Upper lobe of left lung (tissue), 6 donors: ENCODE data around the gene NAP1L4. TPM values are rescaled to one million over a fixed set of nuclear protein-coding genes. Genes with fewer than 3 reads are reported as not detected.

ENCODE experiments used
- ATAC-seq, 2 donors: fragments of 200-7000 bp; cut with Tn5 transposase; one replicate each; pipeline ENCODE4 v1.9.1; 2022; ENCODE audit warnings: mild to moderate bottlenecking in 2 of 2, moderate library complexity in 2 of 2; ENCODE audit not compliant: low FRiP score in 2 of 2
- DNase-seq, 2 donors: peaks; one replicate each; pipeline ENCODE4 v3.0.0-alpha.2; 2019 to 2020
- H3K27ac ChIP-seq, 4 donors: fragments of 200-600 bp; sonication (generic); one replicate each; pipeline ENCODE4 v1.5.1; 2016 to 2019
- H3K27me3 ChIP-seq, 4 donors: fragments of 200-600 bp; sonication (generic); one replicate each; pipeline ENCODE4 v1.5.1; 2017 to 2019
- H3K36me3 ChIP-seq, 4 donors: fragments of 200-600 bp; sonication (generic); one replicate each; pipeline ENCODE4 v1.5.1; 2016 to 2019
- H3K4me1 ChIP-seq, 4 donors: fragments of 200-600 bp; sonication (generic); one replicate each; pipeline ENCODE4 v1.5.1; 2018 to 2019
- H3K4me3 ChIP-seq, 4 donors: fragments of 200-600 bp; sonication (generic); one replicate each; pipeline ENCODE4 v1.5.1; 2017 to 2019; ENCODE audit warnings: mild to moderate bottlenecking in 2 of 4, moderate library complexity in 1 of 4
- H3K9me3 ChIP-seq, 4 donors: fragments of 200-600 bp; sonication (generic); one replicate each; pipeline ENCODE4 v1.5.1; 2018 to 2019
- EP300 ChIP-seq, 4 donors: sonication (generic); formaldehyde crosslinking; IDR thresholded peaks; one replicate each; pipeline ENCODE4 v1.5.1; 2017; ENCODE audit warnings: antibody characterized with exemption in 4 of 4, control low read depth in 2 of 4
- POLR2A ChIP-seq, 4 donors: fragments of 450-650 bp; IDR thresholded peaks; one replicate each; pipeline ENCODE4 v1.5.1; 2016 to 2017; ENCODE audit warnings: antibody characterized with exemption in 4 of 4, mild to moderate bottlenecking in 2 of 4
- POLR2AphosphoS5 ChIP-seq, 2 donors: sonication (generic); formaldehyde crosslinking; IDR thresholded peaks; one replicate each; pipeline ENCODE4 v1.5.1; 2017; ENCODE audit warnings: antibody characterized with exemption in 2 of 2
- WGBS, 2 donors: methylation state at CpG; one replicate each; pipeline ENCODE4 v1.1.5; 2017 to 2018; 5-methylcytosine and 5-hydroxymethylcytosine counted together
- total RNA-seq, 6 donors: library from RNA; depleted of rRNA in 4 of 6; stranded (reverse); fragments of >200 nt in 4 of 6; gene quantifications; one replicate each; pipeline versions ENCODE4 v1.1.0 to v1.2.1, GENCODE V29; 2016 to 2021
- TF ChIP-seq, protein P1 (sequence below), 6 experiments: fragments of 450-650 bp in 4 of 6; fragments of 200-600 bp in 2 of 6; sonication (generic) in 2 of 6; IDR thresholded peaks; one replicate each; pipeline ENCODE4 v1.5.1; 2016 to 2019; ENCODE audit warnings: antibody characterized with exemption in 6 of 6
- donor health status: DM: no; HTN: no; CAD: no; lungs with moderate emphysema.
- donor health status: DM: no; HTN: yes; CAD: no; lungs with severe emphysema.

NAP1L4 gene
- total RNA-seq, 6 donors from 2014 or later, result 81.1 to 194 (median 103) TPM

DNA sequence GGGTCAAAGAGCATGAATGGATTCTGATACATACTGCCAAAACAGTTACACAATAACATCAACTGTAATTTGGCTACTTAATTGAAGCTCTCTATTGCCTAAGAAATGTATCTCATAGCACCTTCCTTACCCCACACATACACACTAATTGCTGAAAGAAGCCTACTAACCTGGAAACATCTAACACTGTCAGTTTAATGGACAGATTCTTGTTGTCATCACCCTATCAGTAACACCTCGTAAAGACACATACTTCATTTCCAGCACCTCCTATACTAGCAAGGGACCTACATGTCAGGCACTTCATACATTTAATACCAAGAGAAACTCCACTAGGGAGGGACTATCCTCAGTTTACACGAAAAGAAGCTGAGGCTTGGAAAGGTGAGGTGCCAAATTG lies 9.9 kb downstream of the NAP1L4 start:
- no peak overlapping the region for H3K27ac ChIP-seq

DNA sequence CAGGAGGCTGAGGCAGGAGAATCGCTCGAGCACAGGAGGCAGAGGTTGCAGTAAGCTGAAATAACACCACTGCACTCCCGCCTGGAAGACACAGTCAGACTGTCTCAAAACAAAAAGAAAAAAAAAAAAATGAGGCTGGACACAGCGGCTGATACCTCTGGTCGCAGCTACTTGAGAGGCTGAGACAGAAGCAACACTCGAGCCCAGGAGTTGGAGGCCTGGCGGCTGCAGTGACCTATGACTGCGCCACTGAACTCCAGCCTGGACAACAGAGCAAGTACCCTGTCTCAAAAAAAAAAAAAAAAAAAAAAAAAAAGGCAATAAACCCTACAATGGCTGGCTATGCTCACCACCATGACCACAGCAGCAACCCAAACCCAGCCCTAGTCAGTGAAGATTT lies 11.0 kb downstream of the NAP1L4 start:
- TF ChIP-seq, protein P1, sequence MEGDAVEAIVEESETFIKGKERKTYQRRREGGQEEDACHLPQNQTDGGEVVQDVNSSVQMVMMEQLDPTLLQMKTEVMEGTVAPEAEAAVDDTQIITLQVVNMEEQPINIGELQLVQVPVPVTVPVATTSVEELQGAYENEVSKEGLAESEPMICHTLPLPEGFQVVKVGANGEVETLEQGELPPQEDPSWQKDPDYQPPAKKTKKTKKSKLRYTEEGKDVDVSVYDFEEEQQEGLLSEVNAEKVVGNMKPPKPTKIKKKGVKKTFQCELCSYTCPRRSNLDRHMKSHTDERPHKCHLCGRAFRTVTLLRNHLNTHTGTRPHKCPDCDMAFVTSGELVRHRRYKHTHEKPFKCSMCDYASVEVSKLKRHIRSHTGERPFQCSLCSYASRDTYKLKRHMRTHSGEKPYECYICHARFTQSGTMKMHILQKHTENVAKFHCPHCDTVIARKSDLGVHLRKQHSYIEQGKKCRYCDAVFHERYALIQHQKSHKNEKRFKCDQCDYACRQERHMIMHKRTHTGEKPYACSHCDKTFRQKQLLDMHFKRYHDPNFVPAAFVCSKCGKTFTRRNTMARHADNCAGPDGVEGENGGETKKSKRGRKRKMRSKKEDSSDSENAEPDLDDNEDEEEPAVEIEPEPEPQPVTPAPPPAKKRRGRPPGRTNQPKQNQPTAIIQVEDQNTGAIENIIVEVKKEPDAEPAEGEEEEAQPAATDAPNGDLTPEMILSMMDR (IDR thresholded peaks at IDR 0.05), result no peak
- TF ChIP-seq POLR2AphosphoS5 (IDR thresholded peaks at IDR 0.05), result no peak
- no peak for TF ChIP-seq EP300 (IDR thresholded peaks at IDR 0.05)
- TF ChIP-seq POLR2A (IDR thresholded peaks at IDR 0.05), result no peak
- peaks cover 0 to 40% (median 24%) of the 10 kb centered on the region in 4 donors for H3K36me3 ChIP-seq
- H3K9me3 ChIP-seq, result no peaks in the 10 kb centered on the region
- H3K27ac ChIP-seq, result no peak overlapping the region
- ATAC-seq (no peak), DNase-seq (no peak)
- WGBS, 2 donors, result 85 to 88% methylated on average over 8 of the region's 8 CpGs
- H3K4me1 ChIP-seq, result peaks cover 7 to 35% (median 8%) of the 10 kb centered on the region in 4 donors
- no peak overlapping the region for H3K4me3 ChIP-seq
- H3K27me3 ChIP-seq, result no peaks in the 10 kb centered on the region

More for the DNA sequence above, 9.9 kb downstream of the NAP1L4 start:
- ATAC-seq, result no peak
- H3K4me3 ChIP-seq, result no peak overlapping the region
- DNase-seq, result no peak
- no peaks in the 10 kb centered on the region for H3K9me3 ChIP-seq
- H3K4me1 ChIP-seq, result peaks cover 7 to 40% (median 9%) of the 10 kb centered on the region in 4 donors
- WGBS, 2 donors, result 74 to 75% methylated on average over 2 of the region's 2 CpGs
- H3K27me3 ChIP-seq, result no peaks in the 10 kb centered on the region
- no peak for TF ChIP-seq POLR2AphosphoS5 (IDR thresholded peaks at IDR 0.05)
- TF ChIP-seq EP300 (IDR thresholded peaks at IDR 0.05), result no peak
- TF ChIP-seq, protein P1 (IDR thresholded peaks at IDR 0.05), result no peak
- no peak for TF ChIP-seq POLR2A (IDR thresholded peaks at IDR 0.05)
- H3K36me3 ChIP-seq, result peaks cover 0 to 29% (median 17%) of the 10 kb centered on the region in 4 donors

DNA sequence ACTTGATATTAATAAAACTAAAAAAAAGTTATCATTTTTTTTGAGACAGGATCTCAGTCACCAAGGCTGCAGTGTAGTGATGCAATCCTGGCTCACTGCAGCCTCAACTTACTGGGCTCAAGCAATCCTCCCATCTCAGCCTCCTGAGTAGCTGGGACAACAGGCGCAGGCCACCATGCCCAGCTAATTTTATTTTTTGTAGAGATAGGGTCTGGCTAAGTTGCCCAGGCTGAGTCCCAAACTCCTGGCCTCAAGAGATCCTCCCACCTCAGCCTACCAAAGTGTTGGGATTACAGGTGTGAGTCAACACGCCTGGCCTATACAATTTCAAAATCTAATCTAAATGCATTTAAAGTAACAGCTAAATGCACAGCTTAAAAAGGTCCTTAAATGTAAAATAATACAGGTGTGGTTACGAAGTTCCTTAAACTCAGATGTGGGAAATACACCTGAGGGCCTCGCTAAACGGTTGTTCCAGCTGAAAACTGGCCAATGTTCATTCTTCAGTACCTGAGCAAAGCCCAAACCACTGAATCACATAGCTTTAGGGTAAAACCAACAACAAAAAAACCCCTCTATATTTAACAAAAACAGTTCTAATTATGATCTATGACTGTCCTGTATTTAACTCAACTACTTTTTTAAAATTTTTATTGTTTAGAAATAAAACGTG lies 11.8 kb downstream of the NAP1L4 start:
- H3K27me3 ChIP-seq, result no peaks in the 10 kb centered on the region
- no peak for DNase-seq
- H3K9me3 ChIP-seq, result no peaks in the 10 kb centered on the region
- peaks cover 7 to 28% (median 8%) of the 10 kb centered on the region in 4 donors for H3K4me1 ChIP-seq
- TF ChIP-seq POLR2A (IDR thresholded peaks at IDR 0.05), result no peak
- TF ChIP-seq EP300 (IDR thresholded peaks at IDR 0.05), result no peak
- TF ChIP-seq, protein P1 (IDR thresholded peaks at IDR 0.05), result no peak
- no peak for TF ChIP-seq POLR2AphosphoS5 (IDR thresholded peaks at IDR 0.05)
- no peak overlapping the region for H3K27ac ChIP-seq
- H3K36me3 ChIP-seq, result peaks cover 0 to 48% (median 29%) of the 10 kb centered on the region in 4 donors
- ATAC-seq, result no peak
- WGBS, 2 donors, result 75 to 82% methylated on average over 6 of the region's 6 CpGs
- H3K4me3 ChIP-seq, result no peak overlapping the region

DNA sequence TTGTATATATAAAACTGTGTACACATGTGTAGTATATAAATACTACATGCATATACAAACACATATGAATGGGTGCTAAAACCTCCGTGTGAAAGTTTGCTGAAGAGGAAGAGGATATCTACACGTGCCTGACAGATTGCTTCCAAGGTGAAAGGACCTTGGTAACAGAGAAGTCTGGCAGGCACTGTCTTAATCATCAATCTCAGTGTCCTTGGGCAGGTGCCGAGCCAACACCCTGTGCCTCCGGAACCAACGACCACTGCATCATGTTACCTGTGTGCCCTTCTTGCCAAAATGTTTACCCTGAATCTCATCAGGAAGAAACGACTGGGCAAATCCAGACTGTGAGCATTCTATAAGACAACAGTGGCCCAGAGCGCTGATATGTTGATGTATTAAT lies 15.0 kb downstream of the NAP1L4 start:
- Histone ChIP-seq H3K27me3 (no peaks in the 10 kb centered on the region), H3K27ac (no peak overlapping the region), H3K9me3 (no peaks in the 10 kb centered on the region), H3K4me3 (no peak overlapping the region), H3K36me3 (peaks cover 14 to 74% (median 58%) of the 10 kb centered on the region in 4 donors), H3K4me1 (peaks cover under 1 to 6% (median 5%) of the 10 kb centered on the region in 4 donors)
- no peak for DNase-seq
- TF ChIP-seq EP300 (IDR thresholded peaks at IDR 0.05) (no peak), POLR2A (IDR thresholded peaks at IDR 0.05) (no peak), POLR2AphosphoS5 (IDR thresholded peaks at IDR 0.05) (no peak)
- 71 to 84% methylated on average over 7 of the region's 7 CpGs for WGBS, 2 donors
- ATAC-seq, result no peak

DNA sequence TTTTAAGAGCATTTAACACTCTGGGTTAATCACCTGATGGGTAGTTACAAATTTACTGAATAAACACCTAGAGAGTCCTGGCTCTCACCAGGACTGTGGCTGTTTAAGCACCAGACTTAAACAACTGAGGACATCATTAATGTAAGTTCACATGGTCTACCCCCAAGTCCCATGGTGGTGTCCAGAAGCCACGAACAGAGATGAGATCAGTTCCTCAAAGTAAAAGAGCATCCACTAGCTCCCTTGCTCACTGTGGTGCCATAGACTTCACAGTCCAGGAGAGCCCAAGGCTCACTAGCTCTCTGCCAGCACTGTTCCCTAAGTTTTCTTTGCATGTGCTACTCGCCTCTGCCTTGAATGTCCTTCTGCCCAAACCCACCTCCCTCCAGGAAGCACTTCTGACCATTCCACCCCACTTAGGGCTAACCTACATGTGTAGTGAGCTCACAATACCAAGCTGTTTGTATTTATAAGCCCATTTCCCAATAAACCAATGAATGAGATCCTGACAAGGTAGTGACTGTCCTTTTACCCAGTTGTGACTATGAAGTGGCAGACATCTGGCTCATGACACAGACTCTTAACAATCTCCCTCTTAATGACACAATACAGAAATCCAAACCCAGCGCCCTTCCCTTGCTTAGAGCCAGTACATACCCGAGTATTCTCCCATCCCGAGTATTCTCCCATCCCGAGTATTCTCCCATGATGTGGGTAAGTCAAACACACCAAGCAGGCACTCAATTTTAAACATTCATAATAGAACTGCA lies 15.7 kb downstream of the NAP1L4 start:
- H3K36me3 ChIP-seq, result peaks cover 18 to 80% (median 64%) of the 10 kb centered on the region in 4 donors
- no peak for ATAC-seq

More for the DNA sequence above, 15.7 kb downstream of the NAP1L4 start:
- no peak overlapping the region for H3K4me3 ChIP-seq
- 89 to 92% methylated on average over 6 of the region's 6 CpGs for WGBS, 2 donors
- TF ChIP-seq POLR2A (IDR thresholded peaks at IDR 0.05) (no peak), EP300 (IDR thresholded peaks at IDR 0.05) (no peak), POLR2AphosphoS5 (IDR thresholded peaks at IDR 0.05) (no peak)
- TF ChIP-seq, protein P1 (IDR thresholded peaks at IDR 0.05), result no peak
- H3K9me3 ChIP-seq, result no peaks in the 10 kb centered on the region
- H3K27ac ChIP-seq, result no peak overlapping the region
- DNase-seq, result no peak
- no peaks in the 10 kb centered on the region for H3K27me3 ChIP-seq
- H3K4me1 ChIP-seq, result no peaks in the 10 kb centered on the region
